Activated CD4-positive, alpha-beta memory T cell treated with anti-CD3 and anti-CD28 coated beads for 36 hours (primary cell): ENCODE measurements around the gene PATZ1. TPM values are rescaled to one million over a fixed set of nuclear protein-coding genes. Genes with fewer than 3 reads are reported as not detected.
"Not testable (repeated sequence)": the region's sequence is repeated elsewhere in the genome, so short reads cannot be mapped to it uniquely, and the experiment has no call there.

Source experiments
- CTCF ChIA-PET: fragments of 350-600 bp; sonication (Branson Sonifier 250); formaldehyde crosslinking; loops from one replicate; lab custom pipeline; 2021; ENCODE audit warnings: antibody characterized with exemption, inconsistent platforms; lab: Charles Lee
- POLR2A ChIA-PET: fragments of 350-600 bp; sonication (Branson Sonifier 250); formaldehyde crosslinking; loops from one replicate; lab custom pipeline; 2021; ENCODE audit warnings: antibody characterized with exemption; lab: Charles Lee
- DNase-seq: peaks from one replicate; pipeline ENCODE4 v3.0.0-alpha.2; 2020
- H3K27ac Mint-ChIP-seq: one replicate; pipeline ENCODE4 v1.8.0; 2021; ENCODE audit warnings: mixed read lengths
- H3K27me3 Mint-ChIP-seq: one replicate; pipeline ENCODE4 v1.8.0; 2021; ENCODE audit warnings: mixed read lengths
- H3K36me3 Mint-ChIP-seq: one replicate; pipeline ENCODE4 v1.8.0; 2021; ENCODE audit warnings: mixed read lengths
- H3K4me1 Mint-ChIP-seq: one replicate; pipeline ENCODE4 v1.8.0; 2021; ENCODE audit warnings: low read depth, mixed read lengths
- H3K4me3 Mint-ChIP-seq: one replicate; pipeline ENCODE4 v1.8.0; 2021; ENCODE audit warnings: mild to moderate bottlenecking, mixed read lengths
- H3K9me3 Mint-ChIP-seq: one replicate; pipeline ENCODE4 v1.8.0; 2021; ENCODE audit warnings: mixed read lengths
- intact Hi-C: fragments of 100-400 bp; cut with micrococcal nuclease; formaldehyde crosslinking; loops from one replicate; pipeline ENCODE4 v1.15.1; 2023
- total RNA-seq, 2 experiments: library from RNA; stranded (reverse); gene quantifications; one replicate each; pipeline ENCODE4 v1.2.3, GENCODE V29; 2021

Gene PATZ1
- total RNA-seq, 2 experiments from 2014 or later: 19.8 to 20.0 TPM

GRCh38 chr22:31349960-31350359 is 3.8 kb upstream of the PATZ1 start:
- no peak for DNase-seq
- intact Hi-C loops: loop anchor here (5.0 kb wide), 1 partner anchor 187 kb away; no protein-coding TSS in a partner anchor
- H3K36me3 Mint-ChIP-seq: peaks cover under 1% of the 10 kb centered on the region
- peaks cover 6% of the 10 kb centered on the region for H3K4me1 Mint-ChIP-seq
- ChIA-PET CTCF (no interaction called here), POLR2A (no interaction called here)
- H3K27me3 Mint-ChIP-seq: no peaks in the 10 kb centered on the region
- H3K4me3 Mint-ChIP-seq: no peak overlapping the region
- H3K27ac Mint-ChIP-seq: no peak overlapping the region
- no peaks in the 10 kb centered on the region for H3K9me3 Mint-ChIP-seq

DNA sequence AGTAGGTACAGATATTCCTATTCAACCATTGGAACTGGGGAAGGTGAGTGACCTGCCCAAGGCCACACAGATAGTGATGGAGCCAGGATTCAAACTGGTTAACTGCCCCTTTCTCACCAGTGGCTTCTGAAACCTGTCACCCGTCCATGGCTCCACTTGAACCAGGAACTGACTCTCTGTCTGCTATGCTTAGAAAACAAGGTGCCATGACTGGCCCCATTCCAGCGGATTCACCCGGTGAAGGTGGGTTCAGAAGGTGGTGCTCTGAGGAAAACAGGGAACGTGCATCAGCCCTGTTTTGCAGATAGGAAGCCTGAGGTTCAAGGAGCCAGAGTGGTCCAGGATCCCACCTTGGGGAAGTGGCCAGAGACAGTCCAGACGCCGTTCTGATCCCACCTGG is 2.6 kb upstream of the PATZ1 start:
- no peak overlapping the region for H3K27ac Mint-ChIP-seq
- H3K4me3 Mint-ChIP-seq: no peak overlapping the region
- ChIA-PET POLR2A (interaction anchor here (0.8 to 2.4 kb wide), 2 partner anchors 11 to 59 kb away, joined by 3 to 9 read pairs; no protein-coding TSS in a partner anchor), CTCF (no interaction called here)
- no peaks in the 10 kb centered on the region for H3K9me3 Mint-ChIP-seq
- DNase-seq: no peak
- no peaks in the 10 kb centered on the region for H3K27me3 Mint-ChIP-seq
- H3K4me1 Mint-ChIP-seq: peaks cover 16% of the 10 kb centered on the region
- intact Hi-C loops: loop anchor here (5.0 kb wide), 1 partner anchor 189 kb away; no protein-coding TSS in a partner anchor
- H3K36me3 Mint-ChIP-seq: peaks cover 12% of the 10 kb centered on the region

DNA sequence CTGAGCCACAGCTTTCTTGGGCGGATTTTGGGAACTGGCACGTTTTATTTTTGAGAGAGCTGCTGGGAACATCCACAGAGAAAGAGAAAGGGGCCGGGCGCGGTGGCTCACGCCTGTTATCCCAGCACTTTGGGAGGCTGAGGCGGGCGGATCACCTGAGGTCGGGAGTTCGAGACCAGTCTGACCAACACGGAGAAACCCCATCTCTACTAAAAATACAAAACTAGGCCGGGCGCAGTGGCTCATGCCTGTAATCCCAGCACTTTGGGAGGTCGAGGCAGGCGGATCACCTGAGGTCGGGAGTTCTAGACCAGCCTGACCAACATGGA is 1.8 kb upstream of the PATZ1 start:
- not testable (repeated sequence) for DNase-seq, H3K9me3 Mint-ChIP-seq, H3K27me3 Mint-ChIP-seq
- Mint-ChIP-seq H3K27ac (peak overlapping the region; percentile 84), H3K4me1 (peaks cover 24% of the 10 kb centered on the region), H3K4me3 (peak overlapping the region; percentile 89), H3K36me3 (peaks cover 19% of the 10 kb centered on the region)
- ChIA-PET CTCF (interaction anchor here (1.9 kb wide), 1 partner anchor 58 kb away, joined by 4 read pairs; no protein-coding TSS in a partner anchor), POLR2A (interaction anchor here (1.1 to 2.7 kb wide), 3 partner anchors 10 to 58 kb away, joined by 3 to 19 read pairs (median 9); partner anchors contain the start of gene DRG1)
- intact Hi-C loops: loop anchor here (5.0 kb wide), 1 partner anchor 189 kb away; no protein-coding TSS in a partner anchor

GRCh38 chr22:31347251-31348008 is 1.3 kb upstream of the PATZ1 start:
- H3K9me3 Mint-ChIP-seq: no peaks in the 10 kb centered on the region
- ChIA-PET CTCF (interaction anchor here (1.3 to 1.9 kb wide), 3 partner anchors 40 to 57 kb away, joined by 3 to 7 read pairs (median 4); partner anchors contain the start of gene PIK3IP1), POLR2A (interaction anchor here (0.9 to 2.7 kb wide), 4 partner anchors 10 to 187 kb away, joined by 3 to 19 read pairs (median 6); partner anchors contain the start of genes DRG1 and RNF185)
- no peaks in the 10 kb centered on the region for H3K27me3 Mint-ChIP-seq
- intact Hi-C loops: loop anchor here (1.0 to 5.0 kb wide), 4 partner anchors 52 to 283 kb away; partner anchors contain the start of genes DRG1 and EIF4ENIF1
- H3K27ac Mint-ChIP-seq: peak overlapping the region; percentile 84
- peak; percentile 79 for DNase-seq
- peak overlapping the region; percentile 89 for H3K4me3 Mint-ChIP-seq
- peaks cover 29% of the 10 kb centered on the region for H3K4me1 Mint-ChIP-seq
- H3K36me3 Mint-ChIP-seq: peaks cover 25% of the 10 kb centered on the region

GRCh38 chr22:31346733-31347250 is 646 bp upstream of the PATZ1 start:
- peak; percentile 53 for DNase-seq
- H3K4me1 Mint-ChIP-seq: peaks cover 36% of the 10 kb centered on the region
- peak overlapping the region; percentile 89 for H3K4me3 Mint-ChIP-seq
- ChIA-PET POLR2A (interaction anchor here (0.8 to 2.7 kb wide), 8 partner anchors 9 to 262 kb away, joined by 3 to 19 read pairs (median 4); partner anchors contain the start of genes DRG1, PIK3IP1 and RNF185), CTCF (interaction anchor here (0.7 to 1.9 kb wide), 7 partner anchors 39 to 400 kb away, joined by 3 to 7 read pairs (median 4); partner anchors contain the start of genes DRG1, LIMK2 and PIK3IP1)
- peak overlapping the region; percentile 84 for H3K27ac Mint-ChIP-seq
- no peaks in the 10 kb centered on the region for H3K27me3 Mint-ChIP-seq
- peaks cover 31% of the 10 kb centered on the region for H3K36me3 Mint-ChIP-seq
- intact Hi-C loops: loop anchor here (1.0 to 5.0 kb wide), 4 partner anchors 53 to 284 kb away; partner anchors contain the start of genes DRG1 and EIF4ENIF1
- H3K9me3 Mint-ChIP-seq: no peaks in the 10 kb centered on the region

- intact Hi-C loops: loop anchor here (1.0 to 5.0 kb wide), 4 partner anchors 53 to 285 kb away; partner anchors contain the start of genes EIF4ENIF1 and PIK3IP1
- peak; percentile 91 for DNase-seq
- no peaks in the 10 kb centered on the region for H3K9me3 Mint-ChIP-seq
- peaks cover 40% of the 10 kb centered on the region for H3K36me3 Mint-ChIP-seq
- ChIA-PET POLR2A (interaction anchor here (0.8 to 2.7 kb wide), 9 partner anchors 8 to 285 kb away, joined by 3 to 19 read pairs (median 3); partner anchors contain the start of genes DRG1 and PIK3IP1), CTCF (interaction anchor here (0.7 to 1.9 kb wide), 14 partner anchors 12 to 582 kb away, joined by 3 to 8 read pairs (median 4); partner anchors contain the start of genes DRG1 and PIK3IP1)
- H3K4me3 Mint-ChIP-seq: peak overlapping the region; percentile 89
- H3K27me3 Mint-ChIP-seq: no peaks in the 10 kb centered on the region
- peak overlapping the region; percentile 91 for H3K27ac Mint-ChIP-seq
- peaks cover 46% of the 10 kb centered on the region for H3K4me1 Mint-ChIP-seq
Observed at GRCh38 chr22:31345331-31346254, 553 bp downstream of the PATZ1 start.

DNA sequence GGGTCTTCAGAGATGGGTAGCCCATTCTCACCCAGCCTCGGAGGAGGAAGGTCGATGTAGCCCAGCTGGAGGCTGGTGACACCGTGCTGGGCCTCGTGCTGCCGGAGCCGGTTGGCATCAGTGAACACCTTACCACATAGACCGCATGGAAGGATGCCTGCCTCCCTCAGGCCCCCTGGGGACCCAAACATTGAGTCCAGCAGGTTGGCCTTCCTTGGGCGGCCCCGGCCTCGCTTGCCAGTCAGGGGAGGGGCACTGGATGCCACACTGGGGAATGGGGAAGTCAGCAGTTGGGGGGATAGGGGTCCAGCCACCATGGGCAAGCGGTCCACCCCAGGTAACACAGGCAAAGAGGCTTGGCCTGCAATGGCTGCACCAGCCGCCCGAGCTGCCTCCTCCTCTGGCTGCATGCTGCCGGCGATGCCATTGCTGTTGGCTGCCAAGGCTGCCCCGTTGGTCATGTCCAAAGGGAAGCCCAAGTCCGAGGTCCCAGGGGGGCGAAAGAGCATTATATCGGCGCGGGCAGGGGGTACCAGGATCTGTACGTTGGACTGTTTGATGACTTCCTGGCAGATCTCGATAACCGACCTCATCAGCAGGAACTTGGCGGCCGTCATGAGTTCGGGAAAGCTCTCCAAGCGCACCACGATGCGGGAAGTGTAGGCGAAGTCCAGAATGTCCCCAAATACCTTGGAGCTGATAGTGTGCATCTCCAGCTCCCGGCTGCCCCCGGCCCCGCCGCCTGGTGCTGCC is 1.4 kb downstream of the PATZ1 start:
- no peaks in the 10 kb centered on the region for H3K27me3 Mint-ChIP-seq
- ChIA-PET POLR2A (interaction anchor here (0.5 to 1.9 kb wide), 7 partner anchors 10 to 286 kb away, joined by 3 to 8 read pairs (median 3); partner anchors contain the start of gene DRG1), CTCF (interaction anchor here (0.7 to 1.9 kb wide), 15 partner anchors 11 to 582 kb away, joined by 3 to 8 read pairs (median 3); partner anchors contain the start of gene PIK3IP1)
- DNase-seq: peak; percentile 47
- H3K9me3 Mint-ChIP-seq: no peaks in the 10 kb centered on the region
- peak overlapping the region; percentile 91 for H3K27ac Mint-ChIP-seq
- H3K36me3 Mint-ChIP-seq: peaks cover 44% of the 10 kb centered on the region
- intact Hi-C loops: loop anchor here (1.0 to 5.0 kb wide), 3 partner anchors 52 to 377 kb away; partner anchors contain the start of genes MORC2, PIK3IP1 and TUG1
- H3K4me1 Mint-ChIP-seq: peaks cover 55% of the 10 kb centered on the region
- H3K4me3 Mint-ChIP-seq: peak overlapping the region; percentile 89

GRCh38 chr22:31344256-31344577 is 1.9 kb downstream of the PATZ1 start:
- peak overlapping the region; percentile 89 for H3K4me3 Mint-ChIP-seq
- intact Hi-C loops: loop anchor here (5.0 kb wide), 1 partner anchor 377 kb away; the partner anchor contains the start of genes MORC2 and TUG1

DNA sequence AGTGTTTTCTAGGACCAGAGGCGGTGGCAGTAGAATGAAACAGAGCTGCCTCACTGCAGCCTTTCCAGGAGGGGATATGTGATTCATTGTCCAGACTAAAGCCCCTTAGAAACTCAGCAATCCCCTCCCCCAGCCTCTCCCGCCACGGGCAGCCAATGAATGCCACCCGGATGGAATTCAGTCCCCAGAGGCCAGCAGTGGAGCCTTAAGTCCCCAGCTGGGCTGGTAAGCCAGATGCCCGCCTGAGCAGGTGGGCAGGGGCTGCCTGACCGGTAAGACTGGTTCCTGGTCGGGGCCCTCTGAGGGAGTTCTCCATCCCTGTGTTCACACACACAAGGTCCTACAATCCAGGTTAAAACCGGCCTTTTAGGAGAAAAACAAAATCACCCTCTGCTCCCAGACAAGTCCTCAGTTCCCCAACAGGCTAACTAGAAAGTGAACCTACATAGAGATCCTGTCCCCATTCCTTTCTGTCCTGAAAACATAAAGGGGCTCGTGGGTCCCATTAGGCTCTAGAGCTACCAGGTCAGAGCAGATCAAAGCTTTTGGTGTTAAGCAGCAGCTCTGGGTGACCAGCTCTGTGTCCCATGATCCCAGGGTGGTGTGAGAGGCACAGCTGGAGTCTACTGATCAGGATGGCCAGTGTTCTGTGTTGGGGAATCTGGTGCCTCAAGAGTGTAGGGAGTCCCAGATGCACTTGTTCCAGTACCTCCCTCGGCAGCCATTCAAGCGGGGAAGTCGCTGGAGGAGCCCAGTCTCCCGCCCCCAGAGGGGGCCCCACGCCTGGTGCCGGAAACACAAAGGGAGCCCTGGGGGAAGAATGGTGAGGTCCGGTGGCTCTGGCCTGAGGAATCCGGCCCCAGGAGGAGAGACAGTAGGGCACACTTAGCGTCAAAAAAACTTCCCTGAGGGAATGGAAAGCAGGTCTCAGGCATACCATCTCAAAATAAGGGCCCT is 2.6 kb downstream of the PATZ1 start:
- no peaks in the 10 kb centered on the region for H3K9me3 Mint-ChIP-seq
- ChIA-PET CTCF (interaction anchor here (0.9 to 1.9 kb wide), 6 partner anchors 30 to 291 kb away, joined by 3 to 8 read pairs (median 4); partner anchors contain the start of gene PIK3IP1), POLR2A (interaction anchor here (1.0 to 2.0 kb wide), 3 partner anchors 10 to 53 kb away, joined by 3 to 8 read pairs (median 8); no protein-coding TSS in a partner anchor)
- intact Hi-C loops: loop anchor here (5.0 kb wide), 1 partner anchor 376 kb away; the partner anchor contains the start of genes MORC2 and TUG1
- H3K27me3 Mint-ChIP-seq: no peaks in the 10 kb centered on the region
- peaks cover 59% of the 10 kb centered on the region for H3K4me1 Mint-ChIP-seq
- H3K4me3 Mint-ChIP-seq: peak overlapping the region; percentile 89
- peaks cover 45% of the 10 kb centered on the region for H3K36me3 Mint-ChIP-seq
- peak overlapping the region; percentile 91 for H3K27ac Mint-ChIP-seq
- DNase-seq: peak; percentile 53

More at GRCh38 chr22:31344256-31344577, 1.9 kb downstream of the PATZ1 start:
- H3K27me3 Mint-ChIP-seq: no peaks in the 10 kb centered on the region
- POLR2A ChIA-PET: interaction anchor here (0.5 to 2.0 kb wide), 6 partner anchors 10 to 83 kb away, joined by 3 to 8 read pairs (median 4); partner anchors contain the start of gene DRG1
- peak overlapping the region; percentile 91 for H3K27ac Mint-ChIP-seq
- H3K4me1 Mint-ChIP-seq: peaks cover 58% of the 10 kb centered on the region
- DNase-seq: peak; percentile 51
- no peaks in the 10 kb centered on the region for H3K9me3 Mint-ChIP-seq
- CTCF ChIA-PET: interaction anchor here (0.9 to 1.9 kb wide), 6 partner anchors 31 to 291 kb away, joined by 3 to 8 read pairs (median 4); partner anchors contain the start of gene PIK3IP1
- H3K36me3 Mint-ChIP-seq: peaks cover 44% of the 10 kb centered on the region
